ENCODE data around the gene CFAP74. TPM values are rescaled to one million over a fixed set of nuclear protein-coding genes. Genes with fewer than 3 reads are reported as not detected.

CFAP74 gene
- total and polyA plus RNA-seq, 9 of the 15 experiments (the other 6 are each of a cell fraction or from before 2014, with no cell fraction given): 0.03 to 0.15 (median 0.05) TPM; not detected in 6

GRCh38 chr1:1989102-1989542 is 14.5 kb downstream of the CFAP74 start:
- WGBS (ENCODE audit: insufficient coverage, low coverage, missing lambda C conversion rate): 4% methylated on average over 22 of the region's 22 CpGs
- Histone ChIP-seq H3K4me3 (no peak overlapping the region), H3K36me3 (ENCODE audit: control insufficient read depth, insufficient read depth, low read length) (no peaks in the 10 kb centered on the region), H3K27ac (ENCODE audit: extremely low read depth, low read depth, low read length) (no peak overlapping the region), H3K9me1 (ENCODE audit: control insufficient read depth, insufficient read depth, low read length) (no peaks in the 10 kb centered on the region), H4K20me1 (replicated peaks; ENCODE audit: control insufficient read depth, insufficient read depth, low read length) (no peaks in the 10 kb centered on the region), H3K9me3 (replicated peaks; ENCODE audit: control insufficient read depth, insufficient read depth, low read depth, low read length) (no peaks in the 10 kb centered on the region), H3K79me2 (ENCODE audit: control insufficient read depth, insufficient read depth, low read length) (no peaks in the 10 kb centered on the region), H2AFZ (ENCODE audit: low read depth, low read length) (no peak overlapping the region), H3K4me2 (ENCODE audit: insufficient read depth, low read length) (no peak overlapping the region), H3K27me3 (ENCODE audit: control insufficient read depth in 2 of 2, insufficient read depth in 2 of 2, low read length in 2 of 2) (peaks cover 41 to 70% of the 10 kb centered on the region in 2 experiments; a peak in 4 of 5 replicates), H3K4me1 (replicated peaks in 1 of 2; ENCODE audit: control insufficient read depth in 2 of 2, insufficient read depth in 2 of 2, low read length in 2 of 2) (peaks cover 19 to 38% of the 10 kb centered on the region in 2 experiments; a peak in 4 of 5 replicates), H3K9ac (ENCODE audit: insufficient read depth in 1 of 2, low read depth in 2 of 2, low read length in 2 of 2) (peak overlapping the region in 1 of 2 experiments; percentile 75; a peak in 2 of 4 replicates)
- in situ Hi-C loops (cut with MboI) (no loop called here), intact Hi-C loops (cut with micrococcal nuclease) (no loop called here)
- BruUV-seq (replicated peaks): no TSS peak
- POLR2A ChIA-PET: interaction anchor here (0.8 to 2.9 kb wide), 2 partner anchors 10 to 31 kb away, joined by 3 to 11 read pairs; no protein-coding TSS in a partner anchor
- peak; percentile 62 for FAIRE-seq
- peak; percentile 80 for ATAC-seq
- CTCF ChIA-PET (ENCODE audit: low intra/inter-chr PET ratio): no interaction called here
- peak in 2 of 4 experiments; percentile 50 to 70 for DNase-seq (ENCODE audit: extremely low read depth in 1 of 4, low spot score in 3 of 4)
- 0 out of 2 replicates have a peak, but pooled peaks have one; percentile 50 for TF ChIP-seq NR4A1 (CRISPR knock-in tag; IDR thresholded peaks at IDR 0.05)
- TF ChIP-seq NR4A1 (tag; IDR thresholded peaks at IDR 0.05): no peak
- 0 out of 2 replicates have a peak, but pooled peaks have one; percentile 16 for TF ChIP-seq ATF7 (IDR thresholded peaks at IDR 0.05)
- no peak for TF ChIP-seq BRD4 (IDR thresholded peaks at IDR 0.05)
- peak; percentile 79; the same call in 1 of the 2 replicates for TF ChIP-seq CREM (IDR thresholded peaks at IDR 0.05; ENCODE audit: low read depth)
- no peak for TF ChIP-seq GTF2A2 (tag; IDR thresholded peaks at IDR 0.05)
- TF ChIP-seq RUNX1 (IDR thresholded peaks at IDR 0.05; ENCODE audit: low read depth): no peak
- peak; percentile 77 for TF ChIP-seq EGR1 (conservative IDR thresholded peaks at IDR 0.05)
- TF ChIP-seq, protein P1, sequence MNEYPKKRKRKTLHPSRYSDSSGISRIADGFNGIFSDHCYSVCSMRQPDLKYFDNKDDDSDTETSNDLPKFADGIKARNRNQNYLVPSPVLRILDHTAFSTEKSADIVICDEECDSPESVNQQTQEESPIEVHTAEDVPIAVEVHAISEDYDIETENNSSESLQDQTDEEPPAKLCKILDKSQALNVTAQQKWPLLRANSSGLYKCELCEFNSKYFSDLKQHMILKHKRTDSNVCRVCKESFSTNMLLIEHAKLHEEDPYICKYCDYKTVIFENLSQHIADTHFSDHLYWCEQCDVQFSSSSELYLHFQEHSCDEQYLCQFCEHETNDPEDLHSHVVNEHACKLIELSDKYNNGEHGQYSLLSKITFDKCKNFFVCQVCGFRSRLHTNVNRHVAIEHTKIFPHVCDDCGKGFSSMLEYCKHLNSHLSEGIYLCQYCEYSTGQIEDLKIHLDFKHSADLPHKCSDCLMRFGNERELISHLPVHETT (CRISPR knock-in tag; conservative IDR thresholded peaks at IDR 0.05 in 1 of 2, IDR thresholded peaks at IDR 0.05 in 1 of 2): 0 out of 4 replicates have a peak, but pooled peaks of 1 of the 2 experiments have one; percentile 7
- TF ChIP-seq, protein P2, sequence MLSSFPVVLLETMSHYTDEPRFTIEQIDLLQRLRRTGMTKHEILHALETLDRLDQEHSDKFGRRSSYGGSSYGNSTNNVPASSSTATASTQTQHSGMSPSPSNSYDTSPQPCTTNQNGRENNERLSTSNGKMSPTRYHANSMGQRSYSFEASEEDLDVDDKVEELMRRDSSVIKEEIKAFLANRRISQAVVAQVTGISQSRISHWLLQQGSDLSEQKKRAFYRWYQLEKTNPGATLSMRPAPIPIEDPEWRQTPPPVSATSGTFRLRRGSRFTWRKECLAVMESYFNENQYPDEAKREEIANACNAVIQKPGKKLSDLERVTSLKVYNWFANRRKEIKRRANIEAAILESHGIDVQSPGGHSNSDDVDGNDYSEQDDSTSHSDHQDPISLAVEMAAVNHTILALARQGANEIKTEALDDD (IDR thresholded peaks at IDR 0.05): peak; percentile 46
- TF ChIP-seq MAX (CRISPR knock-in tag; IDR thresholded peaks at IDR 0.05): no peak
- no peak for TF ChIP-seq SMARCA4 (IDR thresholded peaks at IDR 0.05)
- no peak for TF ChIP-seq KLF10 (CRISPR knock-in tag; IDR thresholded peaks at IDR 0.05)
- TF ChIP-seq NR2F6 (CRISPR knock-in tag; IDR thresholded peaks at IDR 0.05): no peak
- no peak for TF ChIP-seq POLR2A (conservative IDR thresholded peaks at IDR 0.05)
- TF ChIP-seq, protein P3, sequence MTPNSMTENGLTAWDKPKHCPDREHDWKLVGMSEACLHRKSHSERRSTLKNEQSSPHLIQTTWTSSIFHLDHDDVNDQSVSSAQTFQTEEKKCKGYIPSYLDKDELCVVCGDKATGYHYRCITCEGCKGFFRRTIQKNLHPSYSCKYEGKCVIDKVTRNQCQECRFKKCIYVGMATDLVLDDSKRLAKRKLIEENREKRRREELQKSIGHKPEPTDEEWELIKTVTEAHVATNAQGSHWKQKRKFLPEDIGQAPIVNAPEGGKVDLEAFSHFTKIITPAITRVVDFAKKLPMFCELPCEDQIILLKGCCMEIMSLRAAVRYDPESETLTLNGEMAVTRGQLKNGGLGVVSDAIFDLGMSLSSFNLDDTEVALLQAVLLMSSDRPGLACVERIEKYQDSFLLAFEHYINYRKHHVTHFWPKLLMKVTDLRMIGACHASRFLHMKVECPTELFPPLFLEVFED (CRISPR knock-in tag; conservative IDR thresholded peaks at IDR 0.05): no peak
- peak; percentile 56 for TF ChIP-seq CREB1 (IDR thresholded peaks at IDR 0.05)
- TF ChIP-seq CREB1 (CRISPR knock-in tag; IDR thresholded peaks at IDR 0.05): 0 out of 2 replicates have a peak, but pooled peaks have one; percentile 18
- no peak for TF ChIP-seq SMARCA5 (IDR thresholded peaks at IDR 0.05)
- TF ChIP-seq KLF16 (IDR thresholded peaks at IDR 0.05): peak; percentile 61; the same call in 1 of the 2 replicates
- TF ChIP-seq TOE1 (IDR thresholded peaks at IDR 0.05; ENCODE audit: borderline replicate concordance): 0 out of 2 replicates have a peak, but pooled peaks have one; percentile 25
- TF ChIP-seq TOE1 (CRISPR knock-in tag; IDR thresholded peaks at IDR 0.05; ENCODE audit: borderline replicate concordance, low read depth): no peak
